Putamen (tissue), 1 donor: Measurements from ENCODE around the gene PRKAG2.

Experiments used
- DNase-seq: peaks from one replicate; pipeline ENCODE4 v3.0.0-alpha.2; 2016; ENCODE audit warnings: low spot score

PRKAG2 gene

DNA sequence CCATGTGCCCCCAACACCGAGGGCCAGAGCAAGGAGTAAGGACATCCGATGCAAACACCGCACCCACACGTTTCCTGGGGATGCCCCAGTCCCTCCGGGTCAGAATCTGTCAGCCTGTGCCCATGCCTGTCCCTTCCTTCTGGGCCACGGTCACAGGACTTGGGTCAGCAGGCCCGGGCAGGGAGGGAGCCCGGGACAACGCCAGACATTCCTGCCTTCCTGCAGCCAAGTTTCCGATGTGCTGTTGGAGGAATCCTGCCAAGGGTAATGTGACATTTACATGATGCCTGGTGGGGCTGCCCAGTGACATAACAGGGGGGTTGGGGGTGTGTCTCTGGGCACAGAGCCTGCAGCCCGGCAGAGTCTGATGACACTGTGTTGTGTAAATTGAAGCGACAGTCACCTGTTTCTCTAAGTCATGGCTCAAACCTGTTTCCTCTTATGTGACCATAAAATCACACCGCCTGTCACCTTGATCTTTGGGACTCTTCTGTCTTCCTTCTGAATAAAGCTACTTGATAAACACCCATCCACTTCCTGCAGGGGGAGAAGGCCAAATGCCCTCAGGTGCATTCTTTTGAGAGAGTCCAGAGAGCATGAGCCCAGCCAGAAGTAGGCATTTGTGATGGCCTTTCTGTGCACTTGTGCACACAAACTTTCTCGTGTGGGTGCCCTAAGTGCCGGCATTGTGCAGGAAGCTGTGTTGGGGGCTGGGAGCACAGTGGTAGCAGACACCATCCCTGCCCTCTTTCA lies 181.9 kb downstream of the PRKAG2 start:
- no peak for DNase-seq

DNA sequence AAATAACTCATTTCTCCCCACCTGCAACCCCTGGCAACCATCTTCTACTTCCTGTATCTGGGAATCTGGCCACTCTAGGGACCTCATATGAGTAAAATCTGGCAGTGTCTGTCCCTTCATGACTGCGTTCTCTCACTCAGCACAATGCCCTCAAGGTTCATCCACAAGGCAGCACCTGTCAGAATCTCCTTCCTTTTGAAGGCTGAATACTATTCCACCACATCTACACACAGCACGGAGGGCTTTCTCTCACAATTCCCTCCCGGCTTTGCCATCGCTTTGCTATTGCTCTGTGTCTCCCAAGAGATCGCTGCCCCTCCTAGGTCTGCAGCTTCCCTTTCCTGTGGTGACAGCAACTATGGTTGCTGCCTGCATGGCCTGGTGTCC lies 182.5 kb downstream of the PRKAG2 start:
- no peak for DNase-seq

DNA sequence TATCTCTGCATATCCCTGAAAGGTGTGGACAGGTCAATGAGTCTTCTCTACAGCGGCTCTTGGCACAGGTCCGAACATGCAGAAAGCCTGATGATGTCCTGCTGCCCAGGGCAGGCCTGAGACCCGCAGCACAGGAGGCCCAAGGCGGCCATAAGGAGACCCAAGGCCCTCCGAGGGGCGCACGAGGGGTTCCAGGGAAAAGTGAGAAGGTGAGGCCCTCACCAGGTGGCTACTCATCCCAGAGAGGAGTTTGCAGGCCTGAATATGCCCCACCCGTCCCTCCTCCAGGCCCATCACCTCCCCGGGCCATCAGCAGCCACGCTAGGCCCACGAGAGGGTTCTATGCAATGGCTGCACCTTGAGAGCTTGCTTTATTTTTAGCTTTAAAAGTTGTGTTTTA lies 183.8 kb downstream of the PRKAG2 start:
- DNase-seq, result no peak

DNA sequence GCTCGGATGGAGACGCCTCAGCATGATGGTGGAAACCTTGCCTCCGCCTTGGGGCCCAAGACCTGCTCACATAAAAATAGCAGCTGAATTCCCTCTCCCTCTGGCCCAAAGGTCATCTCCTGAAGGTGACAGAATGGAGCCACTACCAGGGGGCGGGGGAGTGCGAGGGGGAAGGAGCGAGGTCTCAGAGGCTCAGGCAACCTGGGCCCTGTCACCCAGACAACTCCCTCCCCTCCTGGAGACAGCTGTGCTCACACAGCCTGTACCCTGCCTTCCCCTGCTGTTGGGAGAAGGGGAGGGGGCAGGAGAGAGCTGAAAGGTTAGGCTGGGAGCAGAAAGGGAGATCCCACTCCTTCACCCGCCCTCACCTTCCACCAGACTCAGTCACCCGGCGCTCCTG lies 184.2 kb downstream of the PRKAG2 start:
- DNase-seq, result no peak

DNA sequence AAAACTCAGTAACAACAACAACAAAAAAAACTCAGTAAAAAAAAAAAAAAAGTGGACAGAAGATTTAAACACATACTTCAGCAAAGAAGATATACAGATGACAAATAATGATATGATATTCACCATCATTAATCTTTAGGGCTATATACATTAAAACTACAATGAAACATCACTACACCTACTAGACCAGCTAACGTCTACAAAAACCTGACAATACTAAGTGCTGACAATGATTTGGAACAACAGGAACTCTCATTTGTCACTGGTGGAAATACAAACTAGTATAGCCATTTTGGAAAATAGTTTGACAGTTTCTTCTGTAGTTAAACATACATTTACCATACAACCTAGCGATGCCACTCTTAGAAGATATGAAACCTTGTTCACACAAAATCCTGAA lies 185.5 kb downstream of the PRKAG2 start:
- DNase-seq, result no peak

DNA sequence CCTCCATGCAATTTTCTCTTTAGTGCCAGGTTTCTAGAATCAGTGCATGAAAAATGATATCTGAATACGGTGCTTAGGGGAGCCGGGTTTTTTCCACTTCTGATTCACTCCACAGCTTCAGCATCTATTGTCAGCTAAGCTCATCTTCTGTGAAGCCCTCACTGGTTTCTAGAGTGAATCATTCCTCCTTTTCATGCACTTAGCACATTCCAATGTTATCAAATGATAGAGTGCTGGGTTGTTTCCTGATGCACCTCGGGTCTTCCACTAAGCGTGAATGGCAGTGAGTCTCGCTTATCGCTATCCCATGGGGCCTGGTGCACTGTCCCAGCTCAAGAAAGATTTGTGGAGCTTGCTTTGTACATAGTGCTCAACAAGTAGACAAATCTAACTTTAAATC lies 186.3 kb downstream of the PRKAG2 start:
- DNase-seq, result no peak

DNA sequence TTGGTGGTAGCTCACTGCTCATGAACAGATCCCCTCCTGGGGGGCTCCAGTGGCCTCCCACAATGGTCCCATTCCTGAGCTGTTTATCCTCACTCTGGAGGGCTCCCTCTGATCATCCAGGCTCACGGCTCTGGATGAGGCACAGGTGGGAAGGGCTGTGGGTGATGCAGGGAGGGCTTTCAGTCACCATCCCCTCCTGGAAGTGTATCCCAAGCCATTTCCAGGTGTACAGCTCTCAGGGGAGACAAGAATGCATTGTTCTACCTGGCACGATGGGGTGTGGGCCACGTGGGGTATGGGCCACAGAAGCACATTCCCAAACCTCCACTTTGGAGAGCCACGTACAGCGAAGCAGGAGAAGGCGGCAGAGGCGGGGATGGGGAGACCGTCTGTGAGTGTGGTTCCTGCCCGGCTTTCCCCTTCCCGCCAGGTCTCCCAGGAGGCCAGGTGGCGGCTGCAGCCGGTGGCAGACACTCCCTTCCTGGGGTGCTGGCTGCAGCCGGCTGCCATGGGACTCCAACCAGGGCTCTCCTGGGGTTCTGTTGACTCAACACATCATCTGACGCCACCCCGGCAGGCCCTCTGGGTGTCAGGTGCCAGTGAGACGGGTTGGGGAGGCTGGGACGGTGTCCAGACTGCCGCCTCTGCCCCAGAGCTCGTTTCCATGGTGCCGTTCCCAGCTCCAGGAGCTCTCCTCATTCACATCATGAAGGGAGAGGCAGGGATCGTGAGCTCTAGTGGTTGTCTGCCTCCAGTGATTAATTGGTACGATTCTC lies 187.5 kb downstream of the PRKAG2 start:
- no peak for DNase-seq

DNA sequence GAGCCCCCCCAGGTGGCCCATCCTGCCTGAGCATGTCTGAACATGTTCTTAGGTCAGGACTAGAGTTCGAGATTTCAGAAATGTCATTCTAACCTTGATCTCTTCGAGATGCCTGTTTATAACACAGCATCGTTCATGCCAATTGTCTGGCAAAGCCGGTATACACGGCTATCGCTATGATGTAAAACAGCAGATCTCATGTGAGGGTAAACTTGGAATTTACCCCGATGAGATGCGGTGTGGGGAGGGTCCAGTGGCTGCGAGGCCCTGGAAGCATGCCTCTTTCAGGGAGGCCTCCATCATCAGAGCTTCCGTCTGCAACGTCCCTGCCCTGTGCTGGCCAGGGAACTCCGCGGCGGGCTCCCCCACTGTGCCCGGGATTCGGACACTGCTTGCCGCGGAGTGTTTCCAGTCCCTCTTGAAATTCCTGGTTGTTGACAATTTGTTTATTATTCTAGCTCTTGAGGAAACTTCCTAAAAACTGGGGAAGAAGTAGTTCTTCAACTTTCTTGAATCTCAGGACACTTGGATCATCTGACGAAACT lies 188.6 kb downstream of the PRKAG2 start:
- DNase-seq, result no peak

DNA sequence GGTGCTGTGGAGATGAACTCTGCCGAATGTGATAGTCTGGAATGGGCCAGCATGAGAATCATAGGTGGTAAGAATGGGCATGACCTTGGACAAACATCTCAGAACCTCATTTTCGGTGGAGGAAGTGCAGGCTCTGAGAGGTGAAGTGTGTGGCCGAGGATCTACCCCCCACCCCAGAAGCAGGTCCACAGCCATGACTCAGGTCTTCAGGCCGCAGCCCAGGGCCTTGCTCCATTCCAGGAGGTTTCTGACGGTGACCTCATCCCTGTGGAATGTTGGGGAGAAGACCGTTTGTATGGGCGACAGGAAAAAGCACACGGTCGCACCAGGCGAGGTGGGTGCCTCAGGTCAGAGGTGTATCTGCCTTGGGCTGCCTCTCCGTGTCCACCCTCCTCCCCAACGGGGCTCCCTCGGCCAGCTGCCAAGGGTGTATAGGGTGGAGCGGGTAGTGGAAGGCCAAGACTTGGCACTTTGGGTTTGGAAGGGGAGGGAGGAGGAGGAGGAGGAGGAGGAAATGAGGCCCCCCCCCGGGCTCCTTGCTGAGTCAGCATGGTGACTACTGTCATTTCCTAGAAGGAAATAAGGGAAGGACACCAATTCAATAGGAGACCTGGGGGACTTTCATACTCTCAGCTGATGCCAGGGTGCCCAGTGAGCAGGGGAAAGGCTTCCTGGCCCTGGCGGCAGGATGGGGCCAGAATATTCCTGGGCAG lies 189.2 kb downstream of the PRKAG2 start:
- no peak for DNase-seq

DNA sequence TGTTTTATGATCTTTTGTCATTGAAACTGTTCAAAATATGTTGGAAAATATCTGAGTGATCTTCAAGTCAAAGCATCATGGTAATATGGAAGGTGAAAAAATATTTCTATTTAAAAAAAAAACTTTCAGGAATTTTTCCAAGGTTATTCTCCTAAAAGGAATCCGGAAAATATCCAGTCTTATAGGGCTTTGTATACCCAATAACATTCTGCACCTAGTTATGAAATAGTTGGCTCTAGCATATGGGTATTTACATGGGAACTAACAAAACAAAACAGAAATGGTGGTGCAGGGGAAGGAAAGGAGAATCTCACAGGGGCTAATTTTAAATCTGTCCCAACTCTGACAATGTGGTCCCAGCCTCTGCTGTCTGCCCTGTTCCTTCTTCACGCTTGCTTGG lies 190.1 kb downstream of the PRKAG2 start:
- DNase-seq, result no peak

DNA sequence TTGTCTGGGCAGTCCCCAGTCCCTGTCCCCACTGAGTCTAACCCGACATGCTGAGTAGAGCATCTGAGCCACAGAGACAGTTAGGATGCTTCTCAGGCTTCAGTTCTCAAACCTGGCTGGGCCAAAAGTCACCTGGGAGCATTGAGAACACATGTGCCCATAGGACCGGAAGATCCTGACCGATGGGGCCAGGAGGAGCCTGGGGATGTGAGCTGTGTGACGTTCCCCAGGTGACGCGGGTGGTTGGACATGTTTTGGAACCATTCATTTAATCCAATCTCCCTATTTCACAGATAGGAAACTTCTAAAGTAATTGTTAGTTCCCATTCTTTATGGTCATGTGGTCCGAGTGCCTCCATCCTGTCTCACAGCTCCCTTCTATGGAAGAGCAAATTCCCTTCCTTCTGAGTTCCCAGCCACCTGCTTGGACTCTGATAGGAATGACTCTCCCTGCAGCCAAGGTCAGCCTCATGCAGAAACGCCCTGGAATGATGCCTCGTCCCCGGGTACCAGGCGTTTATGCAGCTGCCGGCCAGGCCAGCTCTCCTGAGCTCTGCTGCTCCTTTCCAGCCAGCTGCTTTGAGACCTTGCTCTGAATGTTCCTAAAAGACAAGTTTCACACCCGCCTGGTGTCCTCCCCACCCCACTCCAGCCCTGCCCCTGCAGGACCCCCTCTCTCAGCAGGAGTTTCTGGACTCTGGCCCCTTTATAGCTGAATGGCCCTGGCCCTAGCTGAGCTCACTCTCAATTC lies 190.7 kb downstream of the PRKAG2 start:
- no peak for DNase-seq

DNA sequence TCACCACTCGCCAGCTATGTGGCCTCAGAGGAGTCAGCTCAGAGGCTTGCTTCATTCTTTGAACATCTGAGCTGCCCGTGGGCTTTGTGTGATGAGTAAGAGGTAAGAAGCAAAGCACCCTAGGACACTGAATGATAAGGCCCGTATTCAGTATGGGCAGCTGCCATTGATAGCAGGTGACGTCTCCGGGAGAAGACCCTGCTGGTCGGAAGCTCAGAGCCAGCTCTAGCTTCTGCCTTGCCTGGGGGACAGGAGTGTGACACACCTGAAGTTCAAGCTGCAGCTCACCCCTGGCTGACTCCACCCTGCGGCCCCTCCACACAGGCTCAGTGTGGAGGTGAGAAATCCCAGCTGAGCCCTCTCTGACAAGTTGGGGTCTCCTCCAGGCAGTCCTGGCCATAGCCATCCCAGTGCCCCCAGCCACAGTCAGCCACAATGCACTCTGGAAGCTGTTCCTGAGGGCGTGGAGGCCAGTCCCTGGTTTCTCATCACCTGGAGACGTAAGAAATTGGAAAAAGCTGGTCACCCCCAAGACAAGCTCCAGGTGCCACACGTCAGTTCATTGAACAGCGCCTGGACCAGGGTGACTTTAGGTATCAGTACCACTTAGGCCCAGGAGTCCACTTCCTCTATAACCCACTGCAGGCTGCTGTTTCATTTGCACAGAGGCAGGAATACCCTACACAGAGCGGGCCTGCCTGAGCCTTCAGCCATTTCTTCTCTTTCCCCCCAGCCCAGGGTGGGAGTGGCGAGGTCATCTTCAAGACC lies 192.3 kb downstream of the PRKAG2 start:
- no peak for DNase-seq

DNA sequence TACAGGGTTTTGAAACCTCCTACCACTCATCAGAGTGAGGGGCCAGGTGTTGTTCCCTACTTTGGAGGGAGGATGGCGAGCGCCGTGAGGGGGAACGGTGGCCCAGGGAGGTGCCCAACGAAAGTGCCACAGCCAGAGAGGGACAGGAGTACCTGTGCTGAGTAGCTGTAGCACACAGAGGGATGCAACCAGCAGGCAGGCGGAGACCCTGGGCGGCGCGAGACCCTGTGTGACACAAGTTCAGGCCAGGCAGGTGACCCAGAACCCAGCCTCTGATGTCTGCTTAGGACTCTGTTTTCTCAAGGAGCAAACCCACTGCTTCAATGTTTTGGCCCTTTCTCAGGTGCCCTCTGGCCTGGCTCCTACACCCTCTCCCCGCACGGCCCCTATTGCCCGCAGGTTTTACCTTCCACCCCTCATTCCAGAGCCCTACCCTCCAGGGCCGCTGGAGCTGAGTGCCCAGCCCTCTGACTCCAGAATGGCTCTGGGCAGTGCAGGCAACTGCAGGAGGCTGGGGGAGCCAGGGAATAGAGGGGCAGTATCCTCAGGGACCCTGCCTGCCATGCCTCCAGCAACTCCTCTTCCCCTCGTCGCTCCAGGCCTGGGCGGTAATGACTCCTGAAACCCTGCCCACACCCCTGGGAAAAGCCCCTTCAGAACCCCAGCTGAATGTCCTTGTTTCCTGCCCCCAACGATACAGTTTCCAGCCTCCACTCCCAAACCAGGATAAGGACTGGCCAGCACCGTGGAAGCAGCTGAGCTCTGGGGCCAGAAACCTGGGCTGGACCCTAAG lies 193.1 kb downstream of the PRKAG2 start:
- DNase-seq, result no peak

DNA sequence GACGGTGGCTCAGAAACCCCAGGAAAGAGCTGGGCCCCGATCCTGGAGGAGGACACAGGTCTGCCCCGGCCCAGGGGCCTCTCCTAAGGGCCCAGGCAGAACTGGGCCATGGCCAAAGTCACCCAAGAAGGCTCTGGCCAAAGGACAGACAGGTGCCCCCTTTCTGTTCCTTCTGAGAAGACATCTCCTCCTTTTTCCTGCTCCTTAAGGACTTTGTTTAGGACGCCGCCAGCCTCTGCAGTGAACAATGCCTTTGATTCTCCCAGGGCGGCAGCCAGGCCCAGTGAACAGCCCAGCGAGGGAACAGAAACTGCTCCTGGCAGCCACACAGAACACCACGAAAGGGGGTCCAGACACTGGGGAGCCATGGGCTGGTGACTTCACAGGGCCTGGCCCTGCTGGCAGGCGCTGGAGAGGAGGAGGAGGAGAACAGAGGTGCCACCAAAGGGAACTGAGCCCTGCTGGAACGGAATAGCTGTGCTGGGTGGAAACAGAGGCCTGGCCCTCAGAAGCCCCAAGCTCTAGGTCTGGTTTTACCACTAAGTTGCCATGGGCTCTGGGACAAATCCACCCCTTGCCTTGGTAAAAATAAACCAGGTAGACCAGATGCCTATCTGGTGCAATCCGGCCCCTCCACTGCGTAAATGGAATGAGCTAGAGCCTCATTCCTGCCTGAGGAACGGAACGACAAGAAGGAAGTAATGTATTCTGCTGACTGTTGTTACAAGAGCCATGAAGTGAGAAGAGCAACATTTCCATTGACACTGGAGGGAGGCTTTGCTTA lies 193.9 kb downstream of the PRKAG2 start:
- DNase-seq, result peak; percentile 49

DNA sequence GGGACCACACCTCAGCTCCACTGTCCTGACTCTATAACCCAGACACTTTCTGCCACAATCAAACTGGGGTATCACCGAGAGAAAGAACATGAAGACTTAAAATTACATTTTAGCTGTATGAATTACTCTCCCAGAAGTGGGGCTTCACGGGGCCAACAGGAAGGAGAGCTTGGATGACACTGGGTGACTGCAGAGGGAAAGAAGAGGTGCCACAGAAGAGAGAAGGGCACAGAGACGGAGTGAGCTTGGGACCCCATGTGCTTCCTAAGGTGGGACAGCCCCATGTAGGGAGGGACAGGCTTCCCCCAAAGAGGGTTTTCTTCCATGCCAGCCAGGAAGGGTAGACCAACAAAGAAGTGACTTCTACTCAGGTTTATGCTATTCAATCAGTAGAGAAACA lies 195.2 kb downstream of the PRKAG2 start:
- DNase-seq, result no peak

DNA sequence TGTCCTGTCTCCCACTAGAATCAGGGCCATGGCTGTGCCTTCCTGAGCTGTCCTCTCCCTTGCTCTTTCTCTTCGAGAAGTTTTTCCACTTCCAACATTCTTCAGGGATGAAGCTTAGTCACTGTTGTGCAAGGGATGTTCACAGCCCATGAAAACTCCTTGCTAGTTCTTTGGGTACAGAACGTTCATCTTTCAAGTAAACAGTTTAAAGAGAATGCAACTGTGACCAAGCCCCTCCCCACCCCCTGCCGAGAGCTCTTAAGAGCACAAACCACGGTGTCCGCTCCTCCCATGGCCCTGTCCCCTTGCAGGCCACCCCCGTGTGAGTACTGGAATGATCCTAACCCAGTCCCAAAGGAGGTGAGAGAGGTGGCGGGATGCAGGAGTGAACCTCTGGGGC lies 196.1 kb downstream of the PRKAG2 start:
- no peak for DNase-seq

DNA sequence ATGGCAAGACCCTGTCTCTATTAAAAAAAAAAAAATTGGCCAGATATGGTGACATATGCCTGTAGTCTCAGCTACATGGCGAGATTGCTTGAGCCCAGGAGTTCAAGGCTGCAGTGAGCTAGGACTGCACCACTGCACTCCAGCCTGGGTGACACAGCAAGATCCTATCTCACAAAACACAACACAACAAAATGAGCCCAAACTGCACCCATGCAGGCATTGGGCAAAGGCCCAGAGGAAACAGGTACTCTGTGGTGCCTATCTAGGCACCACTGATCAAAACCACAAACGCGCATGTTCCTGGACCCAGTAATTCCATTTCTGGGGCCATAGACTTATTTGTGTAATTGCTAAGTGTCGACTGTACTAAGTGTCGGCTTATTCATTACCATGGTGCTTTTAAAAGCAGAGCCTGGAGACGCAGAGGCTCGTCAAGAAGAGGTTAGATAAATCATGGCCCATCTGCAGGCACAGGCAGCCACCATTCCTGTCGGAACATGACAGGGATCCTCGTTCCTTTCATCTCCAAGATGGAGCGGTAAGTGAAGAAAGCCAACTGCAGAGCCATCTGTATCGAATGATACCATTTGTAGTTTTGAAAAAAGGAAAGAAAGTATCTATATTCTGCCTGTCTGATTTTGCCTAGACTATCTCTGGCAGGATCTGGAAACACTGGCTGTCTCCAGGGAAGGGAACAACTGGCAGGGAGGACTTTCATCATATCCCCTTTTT lies 196.9 kb downstream of the PRKAG2 start:
- DNase-seq, result no peak

DNA sequence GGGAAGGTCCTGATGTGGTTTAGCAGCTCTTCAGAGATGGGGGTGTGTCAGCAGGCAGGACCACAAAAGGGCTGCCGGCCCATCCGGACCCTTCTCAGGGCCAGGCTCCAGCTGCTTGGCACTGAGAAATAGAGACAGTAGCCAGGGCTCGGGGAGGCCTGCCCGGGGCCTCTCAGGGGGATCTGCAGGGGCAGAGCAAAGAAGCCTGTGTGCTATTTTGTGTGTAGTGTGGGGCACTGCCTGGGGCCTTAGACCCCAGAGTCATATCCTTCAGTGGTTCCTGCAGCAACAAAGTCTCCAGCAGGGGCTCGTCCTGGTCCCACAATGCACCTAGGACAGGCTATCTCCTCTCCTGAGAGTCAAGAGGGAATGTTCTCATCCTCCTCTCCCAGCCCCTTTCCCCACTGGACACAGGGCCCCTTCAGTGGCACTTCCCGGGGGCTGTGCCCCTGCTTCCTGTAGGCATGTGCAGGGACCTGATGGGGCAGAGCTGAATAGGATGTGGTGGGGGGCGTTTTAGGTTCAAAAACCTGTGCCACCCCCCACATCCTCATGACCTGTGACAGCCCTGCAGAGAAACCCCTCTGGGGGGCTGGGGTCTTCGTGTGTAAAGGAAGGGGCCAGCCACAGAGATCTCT lies 197.7 kb downstream of the PRKAG2 start:
- DNase-seq, result no peak
